Activated naive CD4-positive, alpha-beta T cell treated with anti-CD3 and anti-CD28 coated beads, Interleukin-2, amount 10 ng/mL, durations not matched to agents 5 hours and 36 hours (primary cell): ENCODE results near the gene GRIK2. TPM values are rescaled to one million over a fixed set of nuclear protein-coding genes. Genes with fewer than 3 reads are reported as not detected.

Experiments
- total RNA-seq, 2 experiments: library from RNA; stranded (reverse); gene quantifications; one replicate each; pipeline ENCODE4 v1.2.3, GENCODE V29; 2021

Gene GRIK2
- not detected for total RNA-seq

GRCh38 chr6:101393251-101393828 lies at the start of gene GRIK2:
Gene GRIK2, plus strand, starts transcription at chr6:101393708.

